Measurements from ENCODE around the gene MYH14. TPM values are rescaled to one million over a fixed set of nuclear protein-coding genes. Genes with fewer than 3 reads are reported as not detected.
"Not testable (repeated sequence)": the region's sequence is repeated elsewhere in the genome, so short reads cannot be mapped to it uniquely, and the experiment has no call there.

MYH14 gene
- total RNA-seq, 1 experiment from 2014 or later, result not detected

DNA sequence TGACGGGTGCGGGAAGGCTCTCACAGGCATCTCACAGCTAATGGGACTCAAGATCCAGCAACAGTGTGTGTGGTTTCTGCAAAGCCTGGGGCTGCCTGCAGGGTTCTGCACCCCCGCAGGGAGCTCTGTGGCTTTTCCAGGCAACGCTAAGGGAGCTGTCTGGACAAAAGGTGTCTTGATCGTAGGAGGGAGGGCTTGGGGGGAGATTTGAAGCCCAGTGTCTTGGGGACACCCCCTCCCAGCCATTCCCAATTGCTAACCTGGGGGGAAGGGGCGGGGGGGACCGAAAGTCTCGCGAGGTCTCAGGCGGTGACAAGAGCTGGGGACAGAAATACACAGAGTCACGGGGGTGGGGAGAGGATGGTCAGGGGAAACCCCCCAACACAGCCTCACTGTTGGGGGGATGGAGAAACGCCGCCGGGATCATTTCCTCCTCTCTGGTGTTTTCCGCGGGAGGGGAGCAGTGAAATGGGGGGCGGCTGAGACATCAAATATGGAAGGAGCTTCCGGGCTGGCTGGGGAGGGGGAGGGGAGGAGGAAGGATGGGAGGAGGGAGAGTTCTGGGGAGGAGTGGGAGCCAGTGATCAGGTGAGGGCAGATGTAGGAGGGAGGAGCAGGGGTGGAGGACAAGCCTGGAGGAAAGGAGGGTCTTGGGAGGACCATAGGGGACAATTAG lies 112.5 kb downstream of the MYH14 start:
- DNase-seq (ENCODE audit: low read depth), result no peak

GRCh38 chr19:50317115-50317514 lies 113.7 kb downstream of the MYH14 start:
- DNase-seq (ENCODE audit: low read depth), result no peak

GRCh38 chr19:50318438-50318837 lies 115.0 kb downstream of the MYH14 start:
- no peak for DNase-seq (ENCODE audit: low read depth)

GRCh38 chr19:50319156-50319555 lies 115.7 kb downstream of the MYH14 start:
- no peak for DNase-seq (ENCODE audit: low read depth)

GRCh38 chr19:50320051-50320450 lies 116.6 kb downstream of the MYH14 start:
- no peak for DNase-seq (ENCODE audit: low read depth)

- DNase-seq (ENCODE audit: low read depth), result no peak
Observed at GRCh38 chr19:50320596-50320995, 117.2 kb downstream of the MYH14 start.

DNA sequence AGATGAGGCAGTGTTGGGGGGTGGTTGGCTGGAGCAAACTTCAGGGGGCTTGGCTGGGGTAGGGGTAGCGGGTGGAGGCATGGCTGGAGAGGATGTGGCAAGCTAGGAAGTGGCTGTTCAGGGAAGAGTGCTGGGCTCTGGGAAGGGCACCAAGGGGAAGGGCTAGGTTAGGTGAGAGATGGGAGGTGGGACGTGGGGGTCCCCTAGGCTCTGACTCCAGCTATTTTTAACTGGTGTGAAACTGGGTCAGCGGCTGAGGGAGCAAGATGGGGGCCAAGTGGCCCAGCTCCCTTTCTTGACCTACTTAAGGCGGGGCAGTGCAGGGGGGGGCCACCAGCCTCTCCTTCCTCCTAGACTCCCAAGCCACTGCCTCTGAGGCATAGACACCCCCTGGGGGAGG lies 118.4 kb downstream of the MYH14 start:
- no peak for DNase-seq (ENCODE audit: low read depth)

DNA sequence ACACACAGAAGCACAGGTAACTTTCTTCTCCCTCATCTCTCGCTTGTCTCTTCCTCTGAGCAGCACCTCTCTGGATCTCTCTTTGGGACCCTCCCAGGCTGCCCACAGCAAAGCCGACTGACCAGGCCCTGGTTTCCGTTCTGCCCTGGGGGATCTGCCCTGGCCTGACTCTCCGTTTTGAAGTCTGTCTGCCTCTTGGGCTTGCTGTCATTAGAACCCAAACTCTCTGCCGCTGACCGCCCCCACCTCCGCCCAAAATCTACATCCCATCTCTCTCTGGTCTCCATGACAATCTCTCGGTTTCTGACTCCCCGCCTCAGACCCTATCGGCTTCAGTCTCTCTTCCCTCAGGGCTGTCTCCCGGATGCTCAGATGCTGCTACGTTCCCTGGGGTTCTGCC lies 118.8 kb downstream of the MYH14 start:
- no peak for DNase-seq (ENCODE audit: low read depth)

DNA sequence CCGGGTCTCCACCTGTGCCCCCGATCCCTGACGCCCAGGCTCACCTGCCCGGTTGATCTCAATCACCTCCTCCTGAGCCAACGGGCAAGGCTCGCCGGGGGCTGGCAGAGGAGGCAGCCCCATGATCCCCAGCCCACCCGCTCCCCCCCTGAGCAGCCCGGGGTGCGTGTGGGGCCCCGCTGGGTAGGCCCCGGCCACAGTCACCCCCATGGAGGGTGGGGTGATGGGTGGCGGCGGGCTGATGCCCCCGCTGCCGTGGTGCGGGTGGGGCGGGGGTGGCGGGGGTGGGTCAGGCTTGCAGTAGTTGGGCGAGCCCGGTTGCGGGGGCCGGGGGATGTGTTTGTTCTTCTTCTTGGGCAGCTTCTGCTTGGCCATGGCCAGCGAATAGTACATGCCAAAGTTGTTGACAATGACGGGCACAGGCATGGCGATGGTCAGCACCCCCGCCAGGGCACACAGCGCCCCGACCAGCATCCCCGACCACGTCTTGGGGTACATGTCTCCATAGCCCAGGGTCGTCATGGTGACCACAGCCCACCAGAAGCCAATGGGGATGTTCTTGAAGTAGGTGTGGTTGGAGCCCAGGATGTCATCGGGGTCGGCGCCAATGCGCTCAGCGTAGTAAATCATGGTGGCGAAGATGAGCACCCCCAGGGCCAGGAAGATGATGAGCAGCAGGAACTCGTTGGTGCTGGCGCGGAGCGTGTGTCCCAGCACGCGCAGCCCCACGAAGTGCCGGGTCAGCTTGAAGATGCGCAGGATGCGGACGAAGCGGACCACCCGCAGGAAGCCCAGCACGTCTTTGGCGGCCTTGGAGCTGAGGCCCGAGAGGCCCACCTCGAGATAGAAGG lies 119.7 kb downstream of the MYH14 start:
- DNase-seq (ENCODE audit: low read depth), result no peak

GRCh38 chr19:50323782-50324133 lies 120.3 kb downstream of the MYH14 start:
- no peak for DNase-seq (ENCODE audit: low read depth)

DNA sequence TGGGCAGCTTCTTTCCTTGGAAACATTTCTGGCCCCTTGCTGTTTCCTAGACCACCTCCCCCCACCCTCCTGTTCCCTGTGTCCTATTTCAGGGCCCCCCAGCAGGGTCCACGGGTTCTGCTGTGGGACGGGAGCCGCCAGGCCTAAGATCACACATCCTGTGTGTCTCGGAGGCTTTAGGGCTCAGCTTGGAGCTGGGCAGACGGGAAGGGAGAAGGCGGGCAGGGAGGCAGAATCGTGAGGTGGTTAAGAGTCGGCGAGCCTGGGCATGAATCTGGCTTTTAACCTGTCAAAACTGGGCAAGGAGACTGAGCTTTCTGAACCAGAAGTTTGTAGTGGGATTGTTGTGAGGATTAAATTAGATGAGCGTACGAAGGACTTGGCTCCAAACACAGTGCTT lies 120.9 kb downstream of the MYH14 start:
- no peak for DNase-seq (ENCODE audit: low read depth)

GRCh38 chr19:50325310-50326100 lies 122.1 kb downstream of the MYH14 start:
- DNase-seq (ENCODE audit: low read depth), result no peak

DNA sequence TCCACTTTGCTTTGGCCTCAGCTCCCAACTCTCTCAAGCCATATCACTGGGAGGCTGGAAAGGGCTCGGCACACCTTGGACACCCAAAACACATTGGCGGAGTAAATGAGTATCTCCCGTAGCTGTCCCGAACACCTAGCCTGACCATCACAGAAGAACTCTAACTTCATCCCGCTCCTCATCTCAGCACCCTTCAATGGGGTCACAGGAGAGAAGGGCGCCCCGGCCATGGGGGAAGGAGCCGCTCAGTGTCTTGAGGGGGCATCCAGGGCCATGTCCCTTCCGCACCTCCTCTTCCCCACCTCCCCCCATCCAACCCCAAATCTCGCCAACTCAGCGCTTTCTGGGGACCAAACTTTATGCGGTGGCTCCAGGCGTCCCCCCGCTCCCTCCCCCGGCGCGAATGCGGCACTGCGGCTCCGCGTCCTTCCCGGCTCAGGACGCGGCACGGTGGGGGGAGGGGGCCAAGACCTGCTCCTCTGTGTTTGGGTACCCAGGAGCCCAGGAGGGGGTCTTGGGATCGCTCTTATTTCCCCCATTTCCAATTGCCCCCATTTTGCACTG lies 122.8 kb downstream of the MYH14 start:
- DNase-seq (ENCODE audit: low read depth), result no peak

DNA sequence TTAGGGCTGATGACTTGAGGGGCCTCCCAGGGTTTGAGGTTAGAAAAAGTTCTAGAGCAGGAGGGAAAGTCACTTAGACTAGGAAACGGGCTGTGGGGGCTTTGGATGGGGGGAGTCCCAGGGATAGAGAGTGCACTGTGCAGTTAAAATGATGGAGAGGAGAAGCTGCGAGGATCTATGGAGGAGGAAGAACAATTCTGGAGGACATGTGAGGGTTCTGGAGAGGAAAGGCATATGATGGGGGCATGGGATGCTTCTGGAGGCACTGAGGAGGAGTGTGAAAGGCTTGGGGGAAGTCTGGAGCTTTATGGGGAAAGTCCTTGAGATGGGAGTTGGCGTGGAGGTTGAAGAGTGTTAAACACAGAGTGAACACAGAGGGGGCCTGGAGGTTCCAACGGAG lies 123.6 kb downstream of the MYH14 start:
- DNase-seq (ENCODE audit: low read depth), result no peak

DNA sequence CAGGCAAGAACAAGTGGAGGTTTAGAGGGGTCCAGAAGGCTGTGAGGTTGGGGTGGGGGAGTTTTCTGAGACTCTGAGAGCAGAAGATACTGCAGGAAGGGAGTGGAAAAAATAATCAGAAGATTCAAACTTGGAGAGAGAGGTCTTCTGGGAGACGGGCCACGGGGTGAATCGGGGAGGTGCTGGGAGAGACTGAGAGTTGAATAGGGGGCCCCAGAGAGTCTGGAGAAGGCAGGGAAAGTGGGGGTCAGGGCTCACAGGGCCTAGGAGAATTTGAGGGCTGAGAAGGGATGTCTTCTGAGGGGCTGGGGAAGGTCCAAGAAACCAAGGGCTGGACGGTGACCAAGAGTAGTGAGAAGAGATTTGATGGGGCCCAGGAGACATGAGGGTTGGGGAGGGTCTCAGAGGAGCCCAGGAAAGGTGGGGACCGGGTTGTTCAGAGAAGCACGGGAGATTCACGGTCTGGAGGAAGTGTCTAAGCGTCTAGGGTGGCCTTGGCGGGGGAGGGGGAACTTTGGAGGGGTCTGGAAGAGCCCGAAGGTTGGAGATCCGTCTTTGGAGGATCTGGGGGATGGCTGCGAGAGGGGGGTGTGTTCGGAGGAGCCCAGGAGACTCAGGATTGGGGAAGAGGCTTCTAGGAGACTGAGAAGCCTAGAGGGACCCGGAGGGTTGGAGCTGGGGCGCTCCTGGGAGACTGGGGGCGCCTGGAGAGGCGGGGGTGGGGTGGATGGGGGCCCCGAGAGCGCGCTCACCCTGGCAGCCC lies 124.2 kb downstream of the MYH14 start:
- no peak for DNase-seq (ENCODE audit: low read depth)

DNA sequence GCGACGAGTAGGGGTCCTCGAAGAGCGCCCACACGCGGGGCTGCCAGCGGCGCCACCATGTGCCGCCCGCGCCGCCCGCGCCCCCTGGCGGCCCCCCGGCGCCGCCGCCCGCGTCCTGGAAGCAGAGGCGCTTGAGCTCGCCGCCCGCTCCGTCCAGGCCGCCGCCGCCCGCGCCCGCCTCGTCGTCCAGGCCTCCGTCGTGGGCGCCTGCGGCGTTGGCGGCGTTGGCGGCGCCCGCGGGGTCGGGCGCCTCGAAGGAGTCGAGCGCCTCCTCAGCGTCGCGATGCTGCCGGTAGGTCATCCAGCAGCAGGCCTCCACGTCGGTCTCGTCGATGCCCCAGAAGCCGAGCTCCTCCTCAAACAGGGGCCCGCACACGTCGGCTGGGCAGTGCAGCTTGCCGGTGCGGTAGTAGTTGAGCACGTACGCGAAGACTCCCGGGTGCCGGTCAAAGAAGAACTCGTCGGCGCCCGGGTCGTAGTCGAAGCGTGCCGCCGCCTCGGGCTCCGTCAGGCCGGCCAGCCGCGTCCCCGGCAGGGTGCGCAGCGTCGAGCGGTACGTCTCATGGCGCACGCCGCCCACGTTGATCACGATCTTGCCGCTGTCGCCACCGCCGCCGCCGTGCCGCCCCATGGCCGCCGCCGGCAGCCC lies 124.9 kb downstream of the MYH14 start:
- DNase-seq (ENCODE audit: low read depth), result no peak

- DNase-seq (ENCODE audit: low read depth), result no peak
Observed at GRCh38 chr19:50328873-50329145, 125.4 kb downstream of the MYH14 start.

GRCh38 chr19:50329146-50329925 lies 125.9 kb downstream of the MYH14 start, which contains the start of gene KCNC3:
Gene KCNC3, minus strand, starts transcription at chr19:50329377. Its CDS starts 295 bp downstream, at chr19:50329082.
- no peak for DNase-seq (ENCODE audit: low read depth)

DNA sequence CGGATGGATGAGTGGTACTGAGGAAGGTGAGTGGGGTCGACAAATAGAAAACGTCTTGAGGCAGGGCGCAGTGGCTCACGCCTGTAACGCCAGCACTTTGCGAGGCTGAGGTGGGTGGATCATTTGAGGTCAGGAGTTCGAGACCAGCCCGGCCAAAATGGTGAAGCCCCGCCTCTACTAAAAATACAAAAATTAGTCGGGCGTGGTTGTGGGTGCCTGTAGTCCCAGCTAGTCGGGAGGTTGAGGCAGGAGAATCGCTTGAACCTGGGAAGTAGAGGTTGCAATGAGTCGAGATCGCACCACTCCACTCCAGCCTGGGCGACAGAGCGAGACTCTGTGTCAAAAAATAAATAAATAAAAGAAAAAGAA lies 126.5 kb downstream of the MYH14 start:
- not testable (repeated sequence) for DNase-seq (ENCODE audit: low read depth)
